ENCODE measurements around the gene TXK. TPM values are rescaled to one million over a fixed set of nuclear protein-coding genes. Genes with fewer than 3 reads are reported as not detected.

Gene TXK
- total RNA-seq, 3 donors from 2014 or later (not counting 1 experiment from before 2014, with no cell fraction given), result 197 to 338 (median 225) TPM

DNA sequence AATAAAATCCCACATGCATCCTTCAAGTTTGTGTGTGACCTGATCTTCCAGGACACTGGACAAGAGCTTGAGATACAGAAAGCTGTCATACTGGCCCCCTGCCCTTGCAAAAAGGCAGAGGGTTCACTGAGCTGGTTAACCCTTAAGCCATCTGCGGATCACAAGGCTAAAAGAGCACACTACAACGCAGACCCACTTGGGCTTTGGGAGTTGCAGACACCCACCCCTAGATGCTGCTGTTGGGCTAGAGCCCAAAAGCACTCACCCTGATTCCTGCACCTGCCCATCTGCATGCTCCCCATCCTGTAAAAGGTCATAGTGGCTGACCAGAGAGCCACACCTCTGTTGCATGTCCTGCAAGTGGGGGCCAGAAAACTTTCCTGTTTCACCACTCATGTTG lies 51.1 kb downstream of the TXK start:
- no peak overlapping the region for H3K4me3 ChIP-seq (ENCODE audit: low read length)
- no peaks in the 10 kb centered on the region for H3K9me3 ChIP-seq (ENCODE audit: control insufficient read depth, insufficient read depth, low read length)
- ATAC-seq (no peak), DNase-seq (no peak)
- 88% methylated on average over 2 of the region's 2 CpGs for WGBS (ENCODE audit: insufficient coverage)
- H3K9me3 Mint-ChIP-seq, result no peaks in the 10 kb centered on the region
- H3K27me3 Mint-ChIP-seq (ENCODE audit: low read depth in 2 of 2), result no peaks in the 10 kb centered on the region
- TF ChIP-seq CTCF (IDR thresholded peaks at IDR 0.05), result no peak
- peak overlapping the region; percentile 52 to 73 for H3K27ac Mint-ChIP-seq
- peaks cover 80% of the 10 kb centered on the region for H3K36me3 ChIP-seq (ENCODE audit: control insufficient read depth, insufficient read depth, low read length)
- no peak overlapping the region for H3K4me3 Mint-ChIP-seq
- H3K36me3 Mint-ChIP-seq, result peaks cover 38% of the 10 kb centered on the region
- H3K27ac ChIP-seq (ENCODE audit: low read length), result no peak overlapping the region
- intact Hi-C loops (cut with micrococcal nuclease), result no loop called here
- peaks cover 65 to 72% of the 10 kb centered on the region in 2 donors for H3K4me1 Mint-ChIP-seq
- no peaks in the 10 kb centered on the region for H3K27me3 ChIP-seq (ENCODE audit: control insufficient read depth, insufficient read depth, low read length)
- peaks cover 15% of the 10 kb centered on the region for H3K4me1 ChIP-seq (ENCODE audit: control insufficient read depth, insufficient read depth, low read length)

DNA sequence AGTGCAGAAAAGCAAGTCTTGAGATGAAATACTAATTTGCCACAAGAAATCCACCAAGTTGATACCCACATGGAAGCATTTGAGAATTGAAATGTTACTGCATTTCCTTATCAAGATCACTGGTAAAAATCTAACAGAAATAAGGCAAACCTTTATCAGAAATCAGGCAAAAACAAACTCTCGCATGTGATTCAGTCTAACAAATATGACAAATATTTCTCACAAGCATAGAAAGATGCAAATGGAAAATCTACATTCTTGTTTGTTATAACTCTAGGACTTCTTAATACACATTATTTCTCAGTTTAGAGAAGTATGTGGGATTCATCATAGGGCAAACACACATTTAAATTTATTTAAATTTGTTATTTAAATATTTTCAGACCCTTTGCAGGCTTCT lies 52.9 kb downstream of the TXK start:
- intact Hi-C loops (cut with micrococcal nuclease), result no loop called here
- ATAC-seq (no peak), DNase-seq (no peak)
- no peak for TF ChIP-seq CTCF (IDR thresholded peaks at IDR 0.05)
- Mint-ChIP-seq H3K9me3 (no peaks in the 10 kb centered on the region), H3K4me3 (no peak overlapping the region), H3K27me3 (ENCODE audit: low read depth in 2 of 2) (no peaks in the 10 kb centered on the region), H3K4me1 (peaks cover 69 to 79% of the 10 kb centered on the region in 2 donors), H3K27ac (peak overlapping the region; percentile 52 to 73), H3K36me3 (peaks cover 30% of the 10 kb centered on the region)
- H3K36me3 ChIP-seq (ENCODE audit: control insufficient read depth, insufficient read depth, low read length), result peaks cover 85% of the 10 kb centered on the region
- no peak overlapping the region for H3K27ac ChIP-seq (ENCODE audit: low read length)
- no peaks in the 10 kb centered on the region for H3K27me3 ChIP-seq (ENCODE audit: control insufficient read depth, insufficient read depth, low read length)
- H3K4me1 ChIP-seq (ENCODE audit: control insufficient read depth, insufficient read depth, low read length), result peaks cover 12% of the 10 kb centered on the region
- WGBS (ENCODE audit: insufficient coverage), result no CpG with 5 or more reads among the region's 1 CpG
- H3K4me3 ChIP-seq (ENCODE audit: low read length), result no peak overlapping the region
- H3K9me3 ChIP-seq (ENCODE audit: control insufficient read depth, insufficient read depth, low read length), result no peaks in the 10 kb centered on the region

DNA sequence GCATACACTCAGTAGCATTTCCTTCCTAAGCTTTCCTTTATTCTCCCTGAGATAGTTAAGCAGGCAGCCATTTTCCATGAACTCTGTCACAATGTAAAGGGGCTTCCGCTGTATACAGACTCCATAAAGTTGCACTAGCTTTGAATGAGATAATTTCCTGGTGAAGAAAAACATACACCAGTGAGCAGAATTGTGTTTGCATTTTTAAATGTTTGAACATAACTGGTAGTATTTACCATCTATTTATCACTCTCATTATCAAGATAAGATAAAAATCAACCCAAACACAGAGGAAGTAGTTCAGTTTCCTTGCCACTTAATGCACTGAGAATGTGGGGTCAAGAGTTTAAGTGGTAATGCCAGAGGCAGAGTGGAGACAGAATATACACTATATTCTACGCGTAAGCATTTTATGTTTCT lies 54.1 kb downstream of the TXK start:
- Histone ChIP-seq H3K9me3 (ENCODE audit: control insufficient read depth, insufficient read depth, low read length) (no peaks in the 10 kb centered on the region), H3K27me3 (ENCODE audit: control insufficient read depth, insufficient read depth, low read length) (no peaks in the 10 kb centered on the region), H3K4me1 (ENCODE audit: control insufficient read depth, insufficient read depth, low read length) (peaks cover 2% of the 10 kb centered on the region), H3K36me3 (ENCODE audit: control insufficient read depth, insufficient read depth, low read length) (peaks cover 84% of the 10 kb centered on the region), H3K27ac (ENCODE audit: low read length) (no peak overlapping the region), H3K4me3 (ENCODE audit: low read length) (no peak overlapping the region)
- Mint-ChIP-seq H3K9me3 (no peaks in the 10 kb centered on the region), H3K36me3 (peaks cover 20% of the 10 kb centered on the region), H3K4me3 (no peak overlapping the region), H3K27me3 (ENCODE audit: low read depth in 2 of 2) (no peaks in the 10 kb centered on the region), H3K4me1 (peaks cover 57 to 69% of the 10 kb centered on the region in 2 donors), H3K27ac (peak overlapping the region; percentile 4 to 73)
- no peak for TF ChIP-seq CTCF (IDR thresholded peaks at IDR 0.05)
- no peak for ATAC-seq
- intact Hi-C loops (cut with micrococcal nuclease), result no loop called here
- DNase-seq, result no peak
- 60% methylated on average over 1 of the region's 3 CpGs for WGBS (ENCODE audit: insufficient coverage)
